ENCODE data around the gene KLC4. TPM values are rescaled to one million over a fixed set of nuclear protein-coding genes. Genes with fewer than 3 reads are reported as not detected.

KLC4 gene
- total RNA-seq, 6 donors from 2014 or later = 31.2 to 155 (median 37.7) TPM

DNA sequence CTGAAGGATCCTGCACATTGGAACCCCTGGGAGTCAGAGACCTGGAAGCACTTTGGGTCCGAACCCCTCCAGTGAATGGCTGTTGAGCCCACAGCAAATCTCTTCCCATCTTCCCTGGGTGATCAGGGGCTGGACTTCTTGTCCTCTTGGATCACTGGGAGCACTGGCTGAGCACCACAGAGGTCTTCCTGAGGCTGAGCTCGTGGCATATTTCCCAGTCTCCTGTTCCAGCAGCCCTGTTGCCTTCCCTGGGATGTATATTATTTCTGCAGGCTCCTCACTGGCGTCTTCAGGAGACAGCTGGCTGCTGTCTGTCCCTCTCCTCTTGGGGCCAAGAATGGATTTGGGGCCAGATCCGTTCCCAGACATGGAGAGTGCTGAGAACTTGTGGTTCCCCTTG lies 60.1 kb downstream of the KLC4 start:
- ATAC-seq (ENCODE audit: low FRiP score in 2 of 2) = no peak
- TF ChIP-seq POLR2A (IDR thresholded peaks at IDR 0.05) = no peak
- TF ChIP-seq POLR2AphosphoS5 (IDR thresholded peaks at IDR 0.05) = no peak
- TF ChIP-seq EP300 (IDR thresholded peaks at IDR 0.05) = no peak
- TF ChIP-seq, protein P1, sequence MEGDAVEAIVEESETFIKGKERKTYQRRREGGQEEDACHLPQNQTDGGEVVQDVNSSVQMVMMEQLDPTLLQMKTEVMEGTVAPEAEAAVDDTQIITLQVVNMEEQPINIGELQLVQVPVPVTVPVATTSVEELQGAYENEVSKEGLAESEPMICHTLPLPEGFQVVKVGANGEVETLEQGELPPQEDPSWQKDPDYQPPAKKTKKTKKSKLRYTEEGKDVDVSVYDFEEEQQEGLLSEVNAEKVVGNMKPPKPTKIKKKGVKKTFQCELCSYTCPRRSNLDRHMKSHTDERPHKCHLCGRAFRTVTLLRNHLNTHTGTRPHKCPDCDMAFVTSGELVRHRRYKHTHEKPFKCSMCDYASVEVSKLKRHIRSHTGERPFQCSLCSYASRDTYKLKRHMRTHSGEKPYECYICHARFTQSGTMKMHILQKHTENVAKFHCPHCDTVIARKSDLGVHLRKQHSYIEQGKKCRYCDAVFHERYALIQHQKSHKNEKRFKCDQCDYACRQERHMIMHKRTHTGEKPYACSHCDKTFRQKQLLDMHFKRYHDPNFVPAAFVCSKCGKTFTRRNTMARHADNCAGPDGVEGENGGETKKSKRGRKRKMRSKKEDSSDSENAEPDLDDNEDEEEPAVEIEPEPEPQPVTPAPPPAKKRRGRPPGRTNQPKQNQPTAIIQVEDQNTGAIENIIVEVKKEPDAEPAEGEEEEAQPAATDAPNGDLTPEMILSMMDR (IDR thresholded peaks at IDR 0.05) = no peak

DNA sequence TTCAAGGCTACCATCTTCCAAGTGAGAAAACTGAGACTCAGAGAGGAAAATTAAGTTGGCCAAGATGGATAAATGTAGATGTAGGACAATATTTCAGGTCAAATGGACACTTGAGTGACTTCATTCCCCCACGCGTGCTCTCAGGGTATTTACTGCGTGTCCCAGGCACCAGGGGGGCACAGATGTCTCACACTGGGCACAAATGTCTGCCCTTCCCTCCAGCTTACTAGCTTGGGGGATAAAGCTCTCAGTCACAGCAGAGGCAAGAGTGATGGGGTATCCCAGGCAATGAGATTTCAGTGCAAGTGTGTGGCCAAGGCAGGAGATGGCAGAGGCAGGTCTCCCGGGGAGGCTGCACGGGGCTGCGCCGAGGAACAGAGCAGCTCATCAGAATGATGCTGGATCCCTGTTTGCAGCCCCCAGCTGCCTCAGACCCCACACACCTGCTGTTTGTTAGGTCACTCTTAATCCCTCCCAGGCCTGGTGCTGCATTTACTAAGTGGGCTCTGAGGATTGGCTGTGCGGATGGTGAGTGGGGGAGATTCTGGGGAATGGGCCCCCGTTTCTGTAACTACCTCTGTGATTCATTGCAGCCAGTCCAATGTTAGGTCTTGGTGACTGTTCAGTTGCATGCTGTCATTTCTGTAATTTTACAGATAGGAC lies 60.8 kb downstream of the KLC4 start:
- DNase-seq (no peak), ATAC-seq (ENCODE audit: low FRiP score in 2 of 2) (no peak)
- Histone ChIP-seq H3K27me3 (no peaks in the 10 kb centered on the region), H3K4me3 (no peak overlapping the region), H3K36me3 (no peaks in the 10 kb centered on the region), H3K9me3 (no peaks in the 10 kb centered on the region), H3K4me1 (peaks cover 22 to 47% (median 38%) of the 10 kb centered on the region in 4 donors), H3K27ac (peak overlapping the region in 3 of 4 donors; percentile 40 to 67 (median 47))
- WGBS, 2 donors = 77 to 96% methylated on average over 9 of the region's 9 CpGs
- TF ChIP-seq POLR2A (IDR thresholded peaks at IDR 0.05) (no peak), EP300 (IDR thresholded peaks at IDR 0.05) (no peak), POLR2AphosphoS5 (IDR thresholded peaks at IDR 0.05) (no peak)
- TF ChIP-seq, protein P1 (IDR thresholded peaks at IDR 0.05) = no peak

More for the DNA sequence above, 60.1 kb downstream of the KLC4 start:
- 76 to 86% methylated on average over 2 to 4 of the region's 4 CpGs for WGBS, 2 donors
- DNase-seq = no peak
- H3K27ac ChIP-seq = peak overlapping the region in 3 of 4 donors; percentile 40 to 67 (median 47)
- no peaks in the 10 kb centered on the region for H3K27me3 ChIP-seq
- H3K4me3 ChIP-seq = no peak overlapping the region
- no peaks in the 10 kb centered on the region for H3K9me3 ChIP-seq
- H3K4me1 ChIP-seq = peaks cover 23 to 53% (median 40%) of the 10 kb centered on the region in 4 donors
- no peaks in the 10 kb centered on the region for H3K36me3 ChIP-seq

GRCh38 chr6:43120944-43121913 lies 61.8 kb downstream of the KLC4 start:
- Histone ChIP-seq H3K9me3 (no peaks in the 10 kb centered on the region), H3K4me1 (peaks cover 13 to 40% (median 31%) of the 10 kb centered on the region in 4 donors)
- ATAC-seq (ENCODE audit: low FRiP score in 2 of 2) = peak; percentile 58 to 78

DNA sequence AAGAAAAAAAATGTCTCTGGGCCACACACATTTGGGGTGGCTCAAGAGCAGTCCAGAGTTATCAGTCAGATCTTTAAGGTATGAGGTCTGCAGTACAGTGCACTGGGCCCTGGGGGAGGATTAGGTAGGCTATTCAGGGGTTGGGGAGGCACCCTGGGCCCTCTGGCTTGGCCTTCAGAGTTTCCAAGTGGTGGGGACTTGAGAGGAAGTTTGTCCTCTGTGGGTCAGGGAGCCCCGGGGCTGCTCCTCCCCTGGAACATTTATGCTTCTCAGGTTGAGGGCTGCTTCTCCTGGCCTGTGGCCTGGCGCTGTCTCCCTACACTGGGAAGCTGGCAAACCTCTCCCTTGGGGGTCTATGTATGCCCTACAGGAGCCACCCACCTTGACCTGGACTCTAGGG lies 62.7 kb downstream of the KLC4 start:
- H3K4me1 ChIP-seq = peaks cover 13 to 32% (median 26%) of the 10 kb centered on the region in 4 donors
- DNase-seq (no peak), ATAC-seq (ENCODE audit: low FRiP score in 2 of 2) (no peak)
- H3K27ac ChIP-seq = peak overlapping the region in 2 of 4 donors; percentile 32 to 69
- 59 to 100% methylated on average over 1 to 2 of the region's 2 CpGs for WGBS, 2 donors
- H3K36me3 ChIP-seq = no peaks in the 10 kb centered on the region
- TF ChIP-seq, protein P1 (IDR thresholded peaks at IDR 0.05) = no peak
- TF ChIP-seq POLR2AphosphoS5 (IDR thresholded peaks at IDR 0.05) = no peak
- no peak for TF ChIP-seq POLR2A (IDR thresholded peaks at IDR 0.05)
- no peak for TF ChIP-seq EP300 (IDR thresholded peaks at IDR 0.05)
- no peaks in the 10 kb centered on the region for H3K9me3 ChIP-seq
- H3K4me3 ChIP-seq = no peak overlapping the region
- H3K27me3 ChIP-seq = no peaks in the 10 kb centered on the region

More at GRCh38 chr6:43120944-43121913, 61.8 kb downstream of the KLC4 start:
- Histone ChIP-seq H3K4me3 (no peak overlapping the region), H3K27ac (peak overlapping the region; percentile 32 to 76 (median 54)), H3K36me3 (no peaks in the 10 kb centered on the region), H3K27me3 (no peaks in the 10 kb centered on the region)
- peak in 1 of 2 donors; percentile 59 for DNase-seq
- WGBS, 2 donors = 62 to 70% methylated on average over 9 of the region's 9 CpGs
- TF ChIP-seq EP300 (IDR thresholded peaks at IDR 0.05) = peak in 1 of 4 donors; percentile 8
- TF ChIP-seq, protein P1 (IDR thresholded peaks at IDR 0.05) = no peak
- peak; percentile 9 to 57 for TF ChIP-seq POLR2AphosphoS5 (IDR thresholded peaks at IDR 0.05)
- TF ChIP-seq POLR2A (IDR thresholded peaks at IDR 0.05) = no peak
